Measurements from ENCODE around the gene MYCBP2. TPM values are rescaled to one million over a fixed set of nuclear protein-coding genes. Genes with fewer than 3 reads are reported as not detected.

The MYCBP2 gene
- total and polyA plus RNA-seq, 4 experiments from 2014 or later, result 13.3 to 197 (median 118) TPM

DNA sequence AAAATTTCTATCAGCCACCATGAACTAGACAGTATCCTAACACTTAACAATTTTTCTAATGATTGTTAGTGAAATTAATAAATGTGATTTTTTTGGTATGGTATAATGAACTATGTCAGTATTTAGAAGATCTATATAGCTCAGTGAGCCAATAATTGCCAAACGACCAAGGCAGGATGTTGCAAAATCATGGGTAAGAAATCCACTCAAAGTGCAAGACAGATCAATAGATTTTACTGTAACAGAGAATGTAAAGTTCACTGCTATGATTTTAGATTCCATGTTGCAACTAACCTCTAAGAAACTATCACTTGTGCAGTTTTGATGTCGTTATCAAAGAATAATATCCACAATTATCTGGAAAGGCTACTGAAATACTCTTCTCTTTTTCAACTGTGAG, 44.0 kb upstream of the MYCBP2 start:
- Histone ChIP-seq H3K27ac (ENCODE audit: low read depth, low read length) (no peak overlapping the region), H3K27me3 (ENCODE audit: insufficient read depth, low read length) (no peaks in the 10 kb centered on the region), H3K4me1 (ENCODE audit: insufficient read depth, low read length) (no peaks in the 10 kb centered on the region), H3K9me3 (ENCODE audit: control insufficient read depth in 1 of 2, low read length in 2 of 2) (no peaks in the 10 kb centered on the region), H3K36me3 (ENCODE audit: insufficient read depth, low read length) (no peaks in the 10 kb centered on the region), H3K4me3 (ENCODE audit: low read length in 2 of 2) (no peak overlapping the region)
- intact Hi-C loops (cut with micrococcal nuclease), result no loop called here
- Mint-ChIP-seq H3K36me3 (no peaks in the 10 kb centered on the region), H3K4me3 (no peak overlapping the region), H3K27me3 (peaks cover 0 to 1% of the 10 kb centered on the region in 2 donors), H3K27ac (no peak overlapping the region), H3K9me3 (no peaks in the 10 kb centered on the region), H3K4me1 (peaks cover 0 to 7% (median 3%) of the 10 kb centered on the region in 4 donors)
- no peak for DNase-seq
- ChIA-PET POLR2A (ENCODE audit: partially characterized antibody) (interaction anchor here (1.3 kb wide), 1 partner anchor 41 kb away, joined by 4 read pairs; no protein-coding TSS in a partner anchor), CTCF (ENCODE audit: partially characterized antibody) (no interaction called here)

DNA sequence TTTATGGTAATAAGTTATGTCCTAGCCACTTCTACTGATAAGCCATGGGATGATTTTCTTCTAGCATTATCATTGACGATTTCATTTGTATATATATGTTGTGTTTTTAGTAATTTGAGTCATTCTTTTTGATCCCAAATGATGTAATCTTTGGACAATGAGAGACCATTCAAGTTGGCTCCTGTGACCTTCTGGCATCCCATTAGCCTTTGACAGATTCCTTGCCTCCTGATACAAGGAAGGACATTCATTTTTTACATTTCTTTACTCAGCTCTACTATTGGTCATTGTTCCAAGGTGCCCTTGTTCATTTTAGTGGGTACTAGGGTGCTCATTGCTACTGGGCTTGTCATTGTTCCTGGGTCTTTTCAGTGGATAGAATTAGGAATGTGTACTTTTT, 35.3 kb upstream of the MYCBP2 start:
- Mint-ChIP-seq H3K4me1 (no peaks in the 10 kb centered on the region), H3K36me3 (no peaks in the 10 kb centered on the region), H3K27ac (no peak overlapping the region), H3K27me3 (peaks cover 2 to 4% of the 10 kb centered on the region in 2 donors), H3K9me3 (no peaks in the 10 kb centered on the region), H3K4me3 (no peak overlapping the region)
- Histone ChIP-seq H3K9me3 (ENCODE audit: control insufficient read depth in 1 of 2, low read length in 2 of 2) (no peaks in the 10 kb centered on the region), H3K27me3 (ENCODE audit: insufficient read depth, low read length) (no peaks in the 10 kb centered on the region), H3K4me3 (ENCODE audit: low read length in 2 of 2) (no peak overlapping the region), H3K27ac (ENCODE audit: low read depth, low read length) (no peak overlapping the region), H3K4me1 (ENCODE audit: insufficient read depth, low read length) (no peaks in the 10 kb centered on the region), H3K36me3 (ENCODE audit: insufficient read depth, low read length) (no peaks in the 10 kb centered on the region)
- ChIA-PET CTCF (ENCODE audit: partially characterized antibody) (interaction anchor here (0.7 kb wide), 1 partner anchor 17 kb away, joined by 3 read pairs; no protein-coding TSS in a partner anchor), POLR2A (ENCODE audit: partially characterized antibody) (interaction anchor here (1.3 kb wide), 1 partner anchor 35 kb away, joined by 3 read pairs; the partner anchor contains the start of gene MYCBP2)
- DNase-seq, result no peak
- intact Hi-C loops (cut with micrococcal nuclease), result no loop called here

GRCh38 chr13:77360032-77360685, 33.3 kb upstream of the MYCBP2 start:
- Histone ChIP-seq H3K36me3 (ENCODE audit: insufficient read depth, low read length) (no peaks in the 10 kb centered on the region), H3K4me1 (ENCODE audit: insufficient read depth, low read length) (no peaks in the 10 kb centered on the region), H3K9me3 (ENCODE audit: control insufficient read depth in 1 of 2, low read length in 2 of 2) (no peaks in the 10 kb centered on the region), H3K4me3 (ENCODE audit: low read length in 2 of 2) (no peak overlapping the region), H3K27me3 (ENCODE audit: insufficient read depth, low read length) (no peaks in the 10 kb centered on the region), H3K27ac (ENCODE audit: low read depth, low read length) (no peak overlapping the region)
- no peaks in the 10 kb centered on the region for H3K4me1 Mint-ChIP-seq
- intact Hi-C loops (cut with micrococcal nuclease), result no loop called here
- H3K27ac Mint-ChIP-seq, result no peak overlapping the region
- ChIA-PET POLR2A (ENCODE audit: partially characterized antibody) (interaction anchor here (0.7 kb wide), 1 partner anchor 38 kb away, joined by 3 read pairs; no protein-coding TSS in a partner anchor), CTCF (ENCODE audit: partially characterized antibody) (interaction anchor here (0.9 kb wide), 1 partner anchor 9 kb away, joined by 3 read pairs; no protein-coding TSS in a partner anchor)
- H3K36me3 Mint-ChIP-seq, result no peaks in the 10 kb centered on the region
- H3K9me3 Mint-ChIP-seq, result no peaks in the 10 kb centered on the region
- peaks cover 2 to 4% of the 10 kb centered on the region in 2 donors for H3K27me3 Mint-ChIP-seq
- no peak overlapping the region for H3K4me3 Mint-ChIP-seq
- DNase-seq, result no peak

GRCh38 chr13:77359171-77359570, 32.3 kb upstream of the MYCBP2 start:
- CTCF ChIA-PET (ENCODE audit: partially characterized antibody), result interaction anchor here (0.9 kb wide), 1 partner anchor 10 kb away, joined by 3 read pairs; no protein-coding TSS in a partner anchor
- H3K27me3 Mint-ChIP-seq, result peaks cover 0 to 2% of the 10 kb centered on the region in 2 donors
- intact Hi-C loops (cut with micrococcal nuclease), result no loop called here
- H3K9me3 Mint-ChIP-seq, result no peaks in the 10 kb centered on the region
- no peaks in the 10 kb centered on the region for H3K36me3 Mint-ChIP-seq
- Histone ChIP-seq H3K9me3 (ENCODE audit: control insufficient read depth in 1 of 2, low read length in 2 of 2) (no peaks in the 10 kb centered on the region), H3K27me3 (ENCODE audit: insufficient read depth, low read length) (no peaks in the 10 kb centered on the region), H3K4me1 (ENCODE audit: insufficient read depth, low read length) (peaks cover 2% of the 10 kb centered on the region), H3K27ac (ENCODE audit: low read depth, low read length) (no peak overlapping the region), H3K36me3 (ENCODE audit: insufficient read depth, low read length) (no peaks in the 10 kb centered on the region), H3K4me3 (ENCODE audit: low read length in 2 of 2) (no peak overlapping the region)
- H3K4me1 Mint-ChIP-seq, result peaks cover 2 to 6% (median 4%) of the 10 kb centered on the region in 4 donors
- no peak overlapping the region for H3K27ac Mint-ChIP-seq
- POLR2A ChIA-PET (ENCODE audit: partially characterized antibody), result no interaction called here
- no peak for DNase-seq
- no peak overlapping the region for H3K4me3 Mint-ChIP-seq

DNA sequence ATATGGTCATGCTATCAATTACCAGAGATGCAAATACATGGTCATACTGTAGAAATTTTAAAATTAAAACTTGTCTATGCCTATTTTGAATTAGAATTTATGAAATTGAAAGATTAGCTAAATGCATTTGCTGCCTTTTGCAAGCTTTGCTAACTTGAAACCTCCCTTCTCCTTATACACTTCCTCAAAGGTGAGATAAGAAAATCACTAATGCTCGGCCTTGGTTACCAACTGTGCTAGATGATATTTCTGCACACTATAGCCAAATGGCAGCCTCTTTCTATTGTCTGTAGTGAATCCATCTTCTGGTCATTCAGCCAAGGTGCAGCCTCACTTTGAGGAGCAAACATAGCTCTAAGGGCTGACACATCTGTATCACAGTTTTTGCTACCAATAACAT, 31.1 kb upstream of the MYCBP2 start:
- Histone ChIP-seq H3K4me1 (ENCODE audit: insufficient read depth, low read length) (peaks cover 11% of the 10 kb centered on the region), H3K36me3 (ENCODE audit: insufficient read depth, low read length) (no peaks in the 10 kb centered on the region), H3K4me3 (ENCODE audit: low read length in 2 of 2) (no peak overlapping the region), H3K27ac (ENCODE audit: low read depth, low read length) (no peak overlapping the region), H3K9me3 (ENCODE audit: control insufficient read depth in 1 of 2, low read length in 2 of 2) (no peaks in the 10 kb centered on the region), H3K27me3 (ENCODE audit: insufficient read depth, low read length) (no peaks in the 10 kb centered on the region)
- Mint-ChIP-seq H3K9me3 (peaks cover 0 to 2% (median 0%) of the 10 kb centered on the region in 8 donors), H3K4me1 (peaks cover 6 to 15% (median 11%) of the 10 kb centered on the region in 4 donors), H3K27ac (no peak overlapping the region), H3K27me3 (peaks cover 0 to under 1% of the 10 kb centered on the region in 2 donors), H3K36me3 (no peaks in the 10 kb centered on the region), H3K4me3 (no peak overlapping the region)
- intact Hi-C loops (cut with micrococcal nuclease), result no loop called here
- POLR2A ChIA-PET (ENCODE audit: partially characterized antibody), result no interaction called here
- CTCF ChIA-PET (ENCODE audit: partially characterized antibody), result interaction anchor here (1.3 kb wide), 1 partner anchor 10 kb away, joined by 3 read pairs; no protein-coding TSS in a partner anchor
- DNase-seq, result no peak

GRCh38 chr13:77356155-77356554, 29.3 kb upstream of the MYCBP2 start:
- H3K4me3 Mint-ChIP-seq, result no peak overlapping the region
- Histone ChIP-seq H3K27me3 (ENCODE audit: insufficient read depth, low read length) (no peaks in the 10 kb centered on the region), H3K9me3 (ENCODE audit: control insufficient read depth in 1 of 2, low read length in 2 of 2) (no peaks in the 10 kb centered on the region), H3K4me1 (ENCODE audit: insufficient read depth, low read length) (peaks cover 11% of the 10 kb centered on the region), H3K36me3 (ENCODE audit: insufficient read depth, low read length) (no peaks in the 10 kb centered on the region), H3K4me3 (ENCODE audit: low read length in 2 of 2) (no peak overlapping the region), H3K27ac (ENCODE audit: low read depth, low read length) (no peak overlapping the region)
- H3K4me1 Mint-ChIP-seq, result peaks cover 6 to 15% (median 11%) of the 10 kb centered on the region in 4 donors
- H3K9me3 Mint-ChIP-seq, result peaks cover 0 to 2% (median 0%) of the 10 kb centered on the region in 8 donors
- H3K27me3 Mint-ChIP-seq, result no peaks in the 10 kb centered on the region
- ChIA-PET POLR2A (ENCODE audit: partially characterized antibody) (no interaction called here), CTCF (ENCODE audit: partially characterized antibody) (no interaction called here)
- no peak overlapping the region for H3K27ac Mint-ChIP-seq
- DNase-seq, result no peak
- no peaks in the 10 kb centered on the region for H3K36me3 Mint-ChIP-seq
- intact Hi-C loops (cut with micrococcal nuclease), result no loop called here

- POLR2A ChIA-PET (ENCODE audit: partially characterized antibody), result no interaction called here
- DNase-seq, result no peak
- Histone ChIP-seq H3K27ac (ENCODE audit: low read depth, low read length) (no peak overlapping the region), H3K36me3 (ENCODE audit: insufficient read depth, low read length) (no peaks in the 10 kb centered on the region), H3K27me3 (ENCODE audit: insufficient read depth, low read length) (no peaks in the 10 kb centered on the region), H3K4me1 (ENCODE audit: insufficient read depth, low read length) (peaks cover 11% of the 10 kb centered on the region), H3K9me3 (ENCODE audit: control insufficient read depth in 1 of 2, low read length in 2 of 2) (no peaks in the 10 kb centered on the region), H3K4me3 (ENCODE audit: low read length in 2 of 2) (no peak overlapping the region)
- CTCF ChIA-PET (ENCODE audit: partially characterized antibody), result no interaction called here
- peak overlapping the region in 2 of 7 donors; percentile 42 to 48 for H3K27ac Mint-ChIP-seq
- no peaks in the 10 kb centered on the region for H3K27me3 Mint-ChIP-seq
- H3K36me3 Mint-ChIP-seq, result no peaks in the 10 kb centered on the region
- peaks cover 6 to 15% (median 11%) of the 10 kb centered on the region in 4 donors for H3K4me1 Mint-ChIP-seq
- peak overlapping the region in 2 of 8 donors; percentile 40 to 41 for H3K4me3 Mint-ChIP-seq
- intact Hi-C loops (cut with micrococcal nuclease), result no loop called here
- H3K9me3 Mint-ChIP-seq, result peaks cover 0 to 4% (median 0%) of the 10 kb centered on the region in 8 donors
Measured at GRCh38 chr13:77353995-77354394, 27.1 kb upstream of the MYCBP2 start.
